Activated T-helper 2 cell treated with anti-CD3 and anti-CD28 coated beads, Interferon-gamma antibody, Interleukin-2, Interleukin-4, amounts not matched to agents 10 μg/mL and 5 μg/mL and 100 μg/mL, durations not matched to agents 14 hours and 24 hours and 36 hours (primary cell): ENCODE data around the gene KCNJ2. TPM values are rescaled to one million over a fixed set of nuclear protein-coding genes. Genes with fewer than 3 reads are reported as not detected.

ENCODE experiments used
- DNase-seq: peaks from one replicate; pipeline ENCODE4 v3.0.0; 2021; ENCODE audit warnings: low spot score
- H3K27ac Mint-ChIP-seq: one replicate; pipeline ENCODE4 v1.8.0; 2021; ENCODE audit warnings: mixed read lengths
- H3K27me3 Mint-ChIP-seq: one replicate; pipeline ENCODE4 v1.8.0; 2021; ENCODE audit warnings: low read depth, mixed read lengths
- H3K36me3 Mint-ChIP-seq: one replicate; pipeline ENCODE4 v1.8.0; 2021; ENCODE audit warnings: low read depth, mixed read lengths
- H3K4me1 Mint-ChIP-seq: one replicate; pipeline ENCODE4 v1.8.0; 2021; ENCODE audit warnings: low read depth, mixed read lengths
- H3K4me3 Mint-ChIP-seq: one replicate; pipeline ENCODE4 v1.8.0; 2021; ENCODE audit warnings: low read depth, mild to moderate bottlenecking, moderate library complexity, mixed read lengths
- H3K9me3 Mint-ChIP-seq: one replicate; pipeline ENCODE4 v1.8.0; 2021; ENCODE audit warnings: mixed read lengths
- intact Hi-C: fragments of 100-400 bp; cut with micrococcal nuclease; formaldehyde crosslinking; loops from one replicate; pipeline ENCODE4 v1.15.1; 2023
- total RNA-seq: library from RNA; stranded (reverse); gene quantifications from 2 replicates; pipeline ENCODE4 v1.2.3, GENCODE V29; 2022

The KCNJ2 gene
- total RNA-seq, 1 donor from 2014 or later, result 0.11 TPM

DNA sequence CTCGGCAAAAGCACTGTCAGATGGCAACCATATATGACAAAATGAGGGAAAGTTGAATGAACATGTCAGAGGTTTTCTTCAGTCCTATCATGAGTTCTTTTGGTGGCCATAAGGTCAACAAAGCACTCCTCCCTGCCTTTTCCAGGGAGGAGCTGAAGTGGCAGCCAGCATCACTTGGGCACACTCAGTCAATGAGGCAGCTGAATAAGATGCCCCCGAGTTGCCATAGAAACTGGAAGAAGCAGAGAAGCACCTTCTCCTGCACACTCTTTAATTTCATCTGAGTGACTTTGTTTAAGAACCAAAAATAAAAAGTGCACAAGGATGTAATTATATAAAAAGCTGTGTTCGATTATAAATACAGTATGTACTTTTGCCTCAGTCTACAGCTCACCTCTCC is 16.0 kb downstream of the KCNJ2 start:
- H3K27me3 Mint-ChIP-seq, result peaks cover 3% of the 10 kb centered on the region
- no peak for DNase-seq

DNA sequence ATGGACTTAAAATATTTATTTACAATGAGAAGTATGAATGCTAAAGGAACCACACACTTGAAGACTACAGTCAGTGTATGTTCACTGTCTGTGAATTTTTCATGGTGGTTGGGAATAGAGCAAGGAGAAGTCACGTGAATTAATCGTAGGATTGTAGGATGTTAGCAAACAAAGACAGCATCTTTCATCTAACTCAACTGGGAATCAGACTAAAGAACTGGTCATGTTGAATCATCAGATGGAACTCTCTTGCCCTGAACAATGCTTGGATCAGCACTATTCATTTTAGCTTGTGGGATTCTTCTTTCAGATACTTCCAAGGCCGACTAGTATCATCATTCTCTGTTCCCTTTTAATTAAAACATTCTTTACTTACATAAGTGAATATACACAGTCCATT is 18.1 kb downstream of the KCNJ2 start:
- intact Hi-C loops, result no loop called here
- H3K9me3 Mint-ChIP-seq, result no peaks in the 10 kb centered on the region
- H3K27ac Mint-ChIP-seq, result no peak overlapping the region
- no peak for DNase-seq
- H3K4me3 Mint-ChIP-seq, result no peak overlapping the region
- no peaks in the 10 kb centered on the region for H3K4me1 Mint-ChIP-seq
- no peaks in the 10 kb centered on the region for H3K36me3 Mint-ChIP-seq
- peaks cover 5% of the 10 kb centered on the region for H3K27me3 Mint-ChIP-seq

More for the DNA sequence above, 16.0 kb downstream of the KCNJ2 start:
- intact Hi-C loops, result no loop called here
- no peaks in the 10 kb centered on the region for H3K4me1 Mint-ChIP-seq
- no peaks in the 10 kb centered on the region for H3K9me3 Mint-ChIP-seq
- H3K27ac Mint-ChIP-seq, result no peak overlapping the region
- no peaks in the 10 kb centered on the region for H3K36me3 Mint-ChIP-seq
- H3K4me3 Mint-ChIP-seq, result no peak overlapping the region

DNA sequence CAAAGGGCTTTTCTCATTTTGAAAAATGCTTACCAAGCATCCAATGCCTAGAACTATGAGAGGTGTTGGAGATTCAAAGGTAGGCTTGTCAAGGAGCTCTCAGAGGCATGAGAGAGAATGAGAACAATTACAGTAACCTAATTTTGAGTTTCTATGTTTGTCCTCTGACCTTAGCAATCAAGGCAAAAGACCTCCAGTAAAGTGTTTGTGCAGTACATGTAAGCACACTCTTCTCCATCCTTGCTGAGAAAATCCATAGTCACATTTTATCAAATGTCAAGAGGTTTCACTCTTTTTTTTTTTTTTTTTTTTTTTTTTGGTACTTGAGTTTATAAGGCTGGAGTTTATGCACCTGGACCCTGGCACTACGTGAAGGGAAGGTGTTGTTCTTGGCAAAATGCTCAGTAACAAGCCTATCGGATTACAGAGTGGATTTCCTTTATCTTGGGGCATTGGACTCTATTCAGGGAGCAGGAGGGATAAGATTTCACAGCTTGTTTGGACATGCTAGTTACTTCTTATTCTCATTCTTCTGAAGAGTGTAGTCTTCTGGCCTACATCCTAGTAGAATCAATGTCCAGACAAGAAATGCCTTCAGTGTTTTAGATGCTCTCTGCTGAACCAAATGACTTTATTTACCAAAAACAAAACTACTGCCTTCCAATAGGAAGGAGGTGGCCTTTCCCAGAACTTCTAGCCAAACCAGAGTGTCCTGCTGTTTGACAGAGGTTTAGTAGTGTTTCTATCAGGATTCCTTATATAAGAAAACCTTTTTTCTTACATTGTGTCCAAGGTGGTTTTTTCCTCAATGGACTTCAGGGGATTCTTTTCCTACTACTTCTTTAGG is 21.9 kb downstream of the KCNJ2 start:
- Mint-ChIP-seq H3K9me3 (no peaks in the 10 kb centered on the region), H3K27ac (no peak overlapping the region), H3K36me3 (no peaks in the 10 kb centered on the region), H3K27me3 (peaks cover 2% of the 10 kb centered on the region), H3K4me3 (no peak overlapping the region), H3K4me1 (no peaks in the 10 kb centered on the region)
- intact Hi-C loops, result no loop called here
- DNase-seq, result no peak

DNA sequence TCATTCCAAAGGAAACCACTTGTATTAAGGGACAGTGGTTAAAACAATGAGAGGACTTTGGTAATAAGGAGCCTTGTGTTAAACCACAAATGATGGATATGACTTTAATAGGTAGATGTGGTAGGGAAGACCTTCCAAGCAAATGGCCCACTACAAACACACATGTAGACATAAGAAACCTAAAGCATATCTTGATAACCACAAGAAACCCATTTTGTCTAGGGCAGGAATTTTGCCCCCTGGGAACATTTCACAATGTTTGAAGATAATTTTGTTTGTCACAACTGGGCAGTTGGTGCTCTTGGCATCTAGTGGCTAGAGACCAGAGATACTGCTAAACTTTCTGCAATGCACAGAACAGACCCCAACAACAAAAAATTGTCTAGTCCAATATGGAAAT is 25.8 kb downstream of the KCNJ2 start:
- H3K4me1 Mint-ChIP-seq, result no peaks in the 10 kb centered on the region
- H3K36me3 Mint-ChIP-seq, result no peaks in the 10 kb centered on the region
- H3K27ac Mint-ChIP-seq, result no peak overlapping the region
- peaks cover 2% of the 10 kb centered on the region for H3K27me3 Mint-ChIP-seq
- no peaks in the 10 kb centered on the region for H3K9me3 Mint-ChIP-seq
- intact Hi-C loops, result no loop called here
- no peak overlapping the region for H3K4me3 Mint-ChIP-seq
- no peak for DNase-seq

DNA sequence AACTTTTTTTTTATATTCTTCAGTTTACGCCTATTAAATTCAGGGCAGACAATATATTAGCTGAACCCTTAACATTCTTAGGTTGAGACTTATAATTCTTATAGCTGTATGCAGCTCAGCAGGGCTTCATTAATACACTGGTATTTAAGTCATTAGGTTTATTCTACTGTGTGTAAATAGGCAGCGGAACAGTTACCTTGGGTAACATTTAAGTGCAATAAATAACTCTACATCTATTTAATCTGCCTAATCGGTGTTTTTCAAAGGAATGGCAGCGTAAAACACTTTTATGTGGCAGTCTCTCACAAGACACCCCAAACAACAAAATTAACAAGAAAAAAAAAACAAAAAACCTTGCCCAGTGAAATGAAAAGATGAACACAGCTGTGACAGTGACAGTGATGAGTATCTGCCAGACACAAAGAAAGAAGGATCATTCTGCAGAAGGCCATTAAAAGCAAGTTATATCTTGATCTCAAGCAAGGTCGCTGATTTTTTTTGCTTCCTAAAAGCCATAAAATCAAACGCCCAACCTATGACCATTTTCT is 32.6 kb downstream of the KCNJ2 start:
- no peaks in the 10 kb centered on the region for H3K9me3 Mint-ChIP-seq
- intact Hi-C loops, result no loop called here
- no peaks in the 10 kb centered on the region for H3K4me1 Mint-ChIP-seq
- no peak overlapping the region for H3K4me3 Mint-ChIP-seq
- no peak overlapping the region for H3K27ac Mint-ChIP-seq
- no peak for DNase-seq
- no peaks in the 10 kb centered on the region for H3K36me3 Mint-ChIP-seq
- no peaks in the 10 kb centered on the region for H3K27me3 Mint-ChIP-seq

DNA sequence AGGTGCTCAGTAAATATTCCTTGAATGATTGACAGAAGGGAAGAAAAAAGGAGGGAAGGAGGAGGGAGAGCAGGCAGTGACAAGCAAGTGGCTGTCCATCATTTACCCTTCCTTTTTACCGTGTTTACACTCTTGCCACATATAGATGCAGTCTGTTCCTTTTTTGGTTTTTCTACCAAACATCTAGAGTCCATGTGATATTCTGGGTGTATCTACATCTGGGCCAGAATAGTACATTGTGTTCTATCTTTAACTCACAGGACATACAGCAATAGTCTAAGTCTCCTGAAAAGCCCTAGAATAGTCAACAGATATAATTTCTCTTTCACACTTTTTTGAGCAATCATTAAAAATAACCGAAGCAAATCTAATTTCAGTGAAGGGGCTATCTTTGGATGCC is 33.5 kb downstream of the KCNJ2 start:
- no peaks in the 10 kb centered on the region for H3K36me3 Mint-ChIP-seq
- no peaks in the 10 kb centered on the region for H3K27me3 Mint-ChIP-seq
- no peak for DNase-seq
- H3K27ac Mint-ChIP-seq, result no peak overlapping the region
- H3K9me3 Mint-ChIP-seq, result no peaks in the 10 kb centered on the region
- no peaks in the 10 kb centered on the region for H3K4me1 Mint-ChIP-seq
- no peak overlapping the region for H3K4me3 Mint-ChIP-seq
- intact Hi-C loops, result no loop called here

DNA sequence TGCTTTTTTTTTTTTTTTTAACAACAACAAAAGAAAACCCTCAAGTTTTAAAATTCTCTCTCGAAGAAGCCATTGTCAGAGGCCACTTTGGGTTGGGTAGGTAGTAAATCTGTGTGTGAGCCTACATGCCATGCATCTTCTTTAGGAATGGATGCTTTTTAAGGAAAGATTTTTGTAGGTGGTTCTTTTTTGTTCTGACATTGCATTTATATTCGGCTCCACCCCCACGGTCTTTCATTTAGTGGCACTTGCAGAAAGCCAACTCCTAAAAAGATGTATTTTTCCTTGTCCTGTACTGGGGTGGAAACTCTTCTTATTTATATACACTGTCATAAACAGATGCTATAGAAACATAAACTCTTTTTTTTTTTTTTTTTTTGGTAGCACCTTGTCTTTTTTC is 35.1 kb downstream of the KCNJ2 start:
- intact Hi-C loops, result no loop called here
- H3K36me3 Mint-ChIP-seq, result no peaks in the 10 kb centered on the region
- H3K4me1 Mint-ChIP-seq, result no peaks in the 10 kb centered on the region
- no peak overlapping the region for H3K4me3 Mint-ChIP-seq
- no peak for DNase-seq
- H3K27me3 Mint-ChIP-seq, result no peaks in the 10 kb centered on the region
- no peaks in the 10 kb centered on the region for H3K9me3 Mint-ChIP-seq
- H3K27ac Mint-ChIP-seq, result no peak overlapping the region

DNA sequence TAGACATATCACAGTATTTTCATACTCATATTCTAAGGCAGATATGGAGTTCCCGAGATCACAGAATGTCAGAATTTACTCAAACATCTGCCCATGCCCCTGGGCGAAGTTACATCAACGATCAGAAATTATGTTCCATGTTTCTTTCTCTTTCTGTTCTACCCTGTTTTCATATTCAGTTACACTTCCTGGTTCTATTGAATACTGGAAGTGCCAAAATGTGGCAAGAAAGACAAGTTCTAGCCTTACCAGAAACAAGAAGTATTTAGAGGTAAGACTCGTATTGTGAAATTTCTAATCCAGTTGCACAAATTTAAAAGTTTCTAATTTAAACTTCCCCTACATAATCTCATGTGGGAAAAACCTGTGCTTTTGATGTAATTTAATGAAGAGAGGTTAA is 36.1 kb downstream of the KCNJ2 start:
- Mint-ChIP-seq H3K4me1 (no peaks in the 10 kb centered on the region), H3K36me3 (no peaks in the 10 kb centered on the region), H3K4me3 (no peak overlapping the region), H3K9me3 (no peaks in the 10 kb centered on the region), H3K27me3 (no peaks in the 10 kb centered on the region), H3K27ac (no peak overlapping the region)
- DNase-seq, result no peak
- intact Hi-C loops, result no loop called here

DNA sequence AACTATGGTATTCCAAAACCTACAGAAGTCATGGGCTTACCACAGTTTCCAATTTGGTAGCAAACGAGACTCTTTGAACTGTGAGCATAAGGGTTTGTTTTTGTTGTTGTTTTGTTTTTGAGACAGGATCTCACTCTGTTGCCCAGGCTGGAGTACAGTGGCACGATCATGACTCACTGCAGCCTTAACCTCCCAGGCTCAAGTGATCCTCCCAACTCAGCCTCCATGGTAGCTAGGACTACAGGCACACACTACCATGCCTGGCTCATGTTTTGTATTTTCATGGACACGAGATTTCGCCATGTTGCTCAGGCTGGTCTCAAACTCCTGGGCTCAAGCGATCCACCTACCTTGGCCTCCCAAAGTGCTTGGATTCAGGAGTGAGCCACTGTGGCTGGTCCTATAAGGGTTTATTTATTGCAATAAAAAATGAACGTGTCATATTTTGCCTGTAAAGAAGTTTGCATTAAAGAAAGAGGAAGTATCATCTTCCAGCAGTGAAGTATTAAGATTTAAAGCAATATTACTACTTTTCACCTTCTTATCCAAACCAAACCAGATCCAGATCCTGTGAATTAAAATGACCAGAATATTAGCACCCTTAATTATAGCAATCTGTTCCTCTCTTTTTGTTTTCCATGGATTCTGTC is 37.2 kb downstream of the KCNJ2 start:
- H3K4me1 Mint-ChIP-seq, result no peaks in the 10 kb centered on the region
- H3K36me3 Mint-ChIP-seq, result no peaks in the 10 kb centered on the region
- intact Hi-C loops, result no loop called here
- no peaks in the 10 kb centered on the region for H3K27me3 Mint-ChIP-seq
- no peak overlapping the region for H3K27ac Mint-ChIP-seq
- no peaks in the 10 kb centered on the region for H3K9me3 Mint-ChIP-seq
- no peak overlapping the region for H3K4me3 Mint-ChIP-seq
- no peak for DNase-seq

DNA sequence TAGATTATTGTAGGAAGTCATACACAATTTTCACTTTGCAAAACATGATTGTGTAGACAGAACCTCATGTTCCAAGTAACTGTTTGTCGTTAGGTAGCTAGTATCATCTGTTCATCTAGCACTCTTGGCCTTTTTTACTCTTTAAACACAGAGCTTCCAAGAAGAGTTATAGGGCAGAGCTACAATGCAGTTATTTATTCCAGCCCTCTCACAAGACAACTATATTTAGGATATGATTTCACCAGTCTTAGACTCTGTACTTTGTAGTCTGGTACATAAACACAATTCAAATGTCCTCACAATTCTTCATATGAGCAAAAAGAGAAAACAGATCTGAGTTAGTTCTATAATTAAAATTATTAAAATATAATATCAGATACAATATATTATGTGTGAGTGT is 37.9 kb downstream of the KCNJ2 start:
- H3K27ac Mint-ChIP-seq, result no peak overlapping the region
- intact Hi-C loops, result no loop called here
- H3K9me3 Mint-ChIP-seq, result no peaks in the 10 kb centered on the region
- no peaks in the 10 kb centered on the region for H3K4me1 Mint-ChIP-seq
- no peak for DNase-seq
- no peaks in the 10 kb centered on the region for H3K36me3 Mint-ChIP-seq
- no peaks in the 10 kb centered on the region for H3K27me3 Mint-ChIP-seq
- H3K4me3 Mint-ChIP-seq, result no peak overlapping the region

DNA sequence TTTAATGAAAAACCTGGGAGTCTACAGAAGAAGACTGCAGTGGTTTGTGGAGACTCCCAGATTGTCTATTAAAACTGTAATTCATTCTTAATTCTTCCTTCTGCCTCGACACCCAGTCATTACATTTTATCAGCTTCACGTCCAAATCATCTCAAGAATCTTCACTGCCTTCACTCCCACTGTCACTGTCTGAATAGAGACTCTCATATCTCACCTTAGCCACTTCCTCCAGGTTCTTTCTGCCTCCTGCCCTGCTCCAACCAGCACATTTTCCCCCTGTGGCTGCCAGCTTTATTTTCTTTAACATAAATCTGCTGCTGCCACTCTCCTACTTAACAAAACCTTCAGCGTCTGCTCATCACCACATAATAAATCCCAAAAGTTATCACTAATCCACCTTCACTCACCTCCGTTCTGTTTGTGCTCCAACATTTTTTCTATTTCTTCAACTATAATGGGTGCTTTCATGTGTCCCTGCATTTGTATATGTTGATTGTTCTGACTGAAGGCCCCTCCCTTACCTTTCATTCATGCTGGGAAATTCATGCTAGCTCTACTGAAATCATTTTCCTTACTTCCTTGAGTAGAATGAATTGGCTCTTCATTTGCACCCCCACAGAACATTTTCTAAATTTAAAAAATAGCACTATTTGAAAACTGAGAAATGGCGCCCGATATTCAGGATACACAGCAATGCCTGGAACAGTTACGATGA is 38.9 kb downstream of the KCNJ2 start:
- H3K36me3 Mint-ChIP-seq, result no peaks in the 10 kb centered on the region
- H3K27ac Mint-ChIP-seq, result no peak overlapping the region
- no peak overlapping the region for H3K4me3 Mint-ChIP-seq
- intact Hi-C loops, result no loop called here
- H3K4me1 Mint-ChIP-seq, result no peaks in the 10 kb centered on the region
- H3K27me3 Mint-ChIP-seq, result no peaks in the 10 kb centered on the region
- no peak for DNase-seq
- H3K9me3 Mint-ChIP-seq, result no peaks in the 10 kb centered on the region

DNA sequence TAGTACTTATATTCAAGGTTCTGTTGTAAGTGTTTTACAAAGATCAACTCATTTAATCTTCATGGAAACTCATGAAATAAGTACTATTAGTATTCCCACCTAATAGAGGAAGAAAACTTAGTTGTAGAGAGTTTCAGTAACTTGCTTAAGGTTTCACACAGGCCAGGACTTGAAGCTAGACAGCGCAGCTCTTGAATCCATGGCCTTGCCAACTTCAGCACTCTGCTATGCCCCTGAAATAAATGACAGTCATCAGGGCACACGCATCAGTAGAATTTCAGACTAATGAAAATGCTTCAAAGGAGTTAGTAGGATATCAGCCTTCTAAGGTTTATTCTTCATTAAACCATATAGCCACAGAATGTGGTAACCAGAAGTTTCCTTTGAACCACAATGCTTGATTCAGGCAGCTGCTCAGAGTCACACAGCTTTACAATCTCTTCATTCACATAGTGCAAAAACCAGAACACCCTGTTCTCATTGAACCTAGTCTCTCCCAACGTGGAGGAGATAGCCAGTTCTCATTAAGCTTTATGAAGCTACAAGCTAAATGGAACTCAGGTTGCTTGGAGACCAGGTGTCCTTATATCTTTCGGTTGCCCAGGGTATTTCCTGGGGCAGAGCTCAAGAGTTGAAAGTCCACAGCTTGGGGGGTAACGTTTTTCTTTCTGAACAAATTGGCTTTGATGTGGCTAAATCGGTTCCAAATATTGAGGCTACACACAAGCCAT is 39.7 kb downstream of the KCNJ2 start:
- Mint-ChIP-seq H3K27me3 (no peaks in the 10 kb centered on the region), H3K4me1 (no peaks in the 10 kb centered on the region), H3K27ac (no peak overlapping the region), H3K4me3 (no peak overlapping the region), H3K9me3 (no peaks in the 10 kb centered on the region), H3K36me3 (no peaks in the 10 kb centered on the region)
- no peak for DNase-seq
- intact Hi-C loops, result no loop called here
